GM19463 (cell line): ENCODE measurements around the gene ERBB2.
A peak's percentile ranks its signal among the peaks of the same experiment; 100 is the strongest.
"Not testable (repeated sequence)": the region's sequence is repeated elsewhere in the genome, so short reads cannot be mapped to it uniquely, and the experiment has no call there.

Source experiments
- ATAC-seq: cut with Tn5 transposase; IDR thresholded peaks from one replicate; pipeline ENCODE4 v1.9.1; 2021; ENCODE audit warnings: mild to moderate bottlenecking, moderate library complexity; ENCODE audit not compliant: unreplicated experiment

ERBB2 gene

GRCh38 chr17:39722104-39722503 lies 22.2 kb downstream of the ERBB2 start:
- ATAC-seq, result no peak

- ATAC-seq, result no peak
These were observed 23.3 kb downstream of the ERBB2 start for GRCh38 chr17:39722965-39723848.

- ATAC-seq, result no peak
These were observed 24.9 kb downstream of the ERBB2 start for GRCh38 chr17:39724731-39725130.

- ATAC-seq, result not testable (repeated sequence)
These were observed 26.1 kb downstream of the ERBB2 start for GRCh38 chr17:39725923-39726322.

GRCh38 chr17:39726617-39727016 lies 26.8 kb downstream of the ERBB2 start:
- ATAC-seq, result no peak

GRCh38 chr17:39727556-39727955 lies 27.7 kb downstream of the ERBB2 start:
- no peak for ATAC-seq

- no peak for ATAC-seq
These were observed 29.5 kb downstream of the ERBB2 start for GRCh38 chr17:39729280-39729851.

GRCh38 chr17:39730095-39730921 lies 30.4 kb downstream of the ERBB2 start, which contains the start of gene MIEN1:
MIEN1 (minus strand) TSS chr17:39730532; CDS start chr17:39730495, 37 bp downstream.
- peak; percentile 89 for ATAC-seq

- no peak for ATAC-seq
These were observed 32.7 kb downstream of the ERBB2 start for GRCh38 chr17:39732586-39732985.

GRCh38 chr17:39735882-39736281 lies 36.0 kb downstream of the ERBB2 start:
- ATAC-seq, result no peak

GRCh38 chr17:39736319-39737165 lies 36.7 kb downstream of the ERBB2 start:
- no peak for ATAC-seq

GRCh38 chr17:39737206-39737759 lies 37.4 kb downstream of the ERBB2 start:
- ATAC-seq, result no peak

GRCh38 chr17:39737760-39738567 lies 38.1 kb downstream of the ERBB2 start, which contains the start of gene GRB7:
GRB7 (plus strand) TSS chr17:39737938; CDS start chr17:39742302, 4,364 bp downstream.
- ATAC-seq, result no peak

- ATAC-seq, result no peak
These were observed 38.7 kb downstream of the ERBB2 start for GRCh38 chr17:39738568-39738901.

GRCh38 chr17:39738983-39739884 lies 39.4 kb downstream of the ERBB2 start:
- ATAC-seq, result no peak

- no peak for ATAC-seq
These were observed 40.1 kb downstream of the ERBB2 start for GRCh38 chr17:39739885-39740356.

GRCh38 chr17:39740357-39741111 lies 40.7 kb downstream of the ERBB2 start:
- ATAC-seq, result no peak
